GM21367 (cell line): ENCODE measurements around the gene STRIP2.
"Not testable (repeated sequence)": the region's sequence is repeated elsewhere in the genome, so short reads cannot be mapped to it uniquely, and the experiment has no call there.

ENCODE experiments used
- ATAC-seq: cut with Tn5 transposase; IDR thresholded peaks from one replicate; pipeline ENCODE4 v1.9.1; 2021; ENCODE audit not compliant: unreplicated experiment

STRIP2 gene

DNA sequence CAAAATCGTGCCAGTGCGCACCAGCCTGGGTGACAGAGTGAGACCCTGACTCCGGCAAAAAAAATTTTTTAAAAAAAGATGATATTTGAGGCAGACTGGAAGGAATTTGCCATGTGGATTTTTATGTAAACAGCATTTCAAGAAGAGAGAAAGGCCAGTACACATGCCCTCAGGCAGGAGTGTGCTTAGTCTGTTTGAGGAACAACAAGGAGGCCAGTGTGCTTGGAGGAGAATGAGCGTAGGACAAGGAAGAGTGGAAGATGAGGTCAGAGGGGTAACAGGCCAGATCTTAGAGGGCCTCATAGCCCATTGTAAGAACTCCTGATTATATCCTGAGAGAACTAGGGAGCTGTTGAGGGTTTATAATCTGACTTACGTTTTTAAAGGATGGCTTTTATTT is 17.2 kb upstream of the STRIP2 start:
- no peak for ATAC-seq

DNA sequence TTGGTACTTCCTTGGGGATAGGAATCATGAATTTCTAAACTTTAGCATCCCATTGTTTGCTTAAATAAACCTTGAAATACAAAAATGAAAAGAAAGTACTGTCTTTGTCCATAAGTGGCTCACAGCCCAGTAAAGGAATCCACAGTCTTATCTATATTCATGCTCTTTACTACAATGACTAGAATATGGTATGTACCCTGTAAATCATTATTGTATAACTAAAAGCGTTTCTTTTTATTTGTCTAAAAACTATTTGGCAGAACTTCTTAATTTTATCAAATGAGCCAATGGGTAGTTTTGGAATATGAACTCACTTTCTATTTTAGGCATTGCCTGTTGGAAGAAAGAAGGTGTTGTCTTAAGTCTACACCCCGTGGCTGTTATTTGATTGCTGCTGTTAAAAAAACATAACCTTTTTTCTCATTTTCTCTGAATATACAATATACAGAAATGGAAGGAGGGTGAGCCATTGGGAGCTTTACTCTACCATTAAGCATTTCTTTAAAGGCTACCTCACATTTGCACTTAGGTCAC is 12.4 kb upstream of the STRIP2 start:
- ATAC-seq, result no peak

GRCh38 chr7:129422727-129423126 is 11.5 kb upstream of the STRIP2 start:
- no peak for ATAC-seq

GRCh38 chr7:129423700-129424410 is 10.4 kb upstream of the STRIP2 start:
- no peak for ATAC-seq

DNA sequence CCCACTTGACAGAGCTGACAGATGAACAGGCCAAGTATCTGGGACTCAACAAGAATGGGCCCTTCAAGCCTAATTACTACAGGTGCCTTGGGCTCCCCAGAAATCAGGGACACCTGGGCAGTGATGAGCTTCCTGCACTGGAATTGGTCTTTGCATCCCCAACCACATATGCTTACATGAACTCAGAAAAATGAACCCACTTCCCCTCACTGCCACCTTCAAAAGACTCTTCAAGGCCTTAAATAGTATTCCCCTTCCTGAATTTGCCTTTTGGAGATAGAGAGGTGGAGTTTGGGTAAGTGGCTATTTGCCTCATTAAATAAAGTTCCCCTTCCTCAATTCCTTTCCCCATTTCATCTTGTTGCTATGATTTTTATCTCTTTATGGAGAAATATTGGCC is 7.8 kb upstream of the STRIP2 start:
- ATAC-seq, result no peak

- no peak for ATAC-seq
Measured at GRCh38 chr7:129427526-129428045, 6.6 kb upstream of the STRIP2 start.

GRCh38 chr7:129431911-129432643 is 2.2 kb upstream of the STRIP2 start:
- ATAC-seq, result no peak

DNA sequence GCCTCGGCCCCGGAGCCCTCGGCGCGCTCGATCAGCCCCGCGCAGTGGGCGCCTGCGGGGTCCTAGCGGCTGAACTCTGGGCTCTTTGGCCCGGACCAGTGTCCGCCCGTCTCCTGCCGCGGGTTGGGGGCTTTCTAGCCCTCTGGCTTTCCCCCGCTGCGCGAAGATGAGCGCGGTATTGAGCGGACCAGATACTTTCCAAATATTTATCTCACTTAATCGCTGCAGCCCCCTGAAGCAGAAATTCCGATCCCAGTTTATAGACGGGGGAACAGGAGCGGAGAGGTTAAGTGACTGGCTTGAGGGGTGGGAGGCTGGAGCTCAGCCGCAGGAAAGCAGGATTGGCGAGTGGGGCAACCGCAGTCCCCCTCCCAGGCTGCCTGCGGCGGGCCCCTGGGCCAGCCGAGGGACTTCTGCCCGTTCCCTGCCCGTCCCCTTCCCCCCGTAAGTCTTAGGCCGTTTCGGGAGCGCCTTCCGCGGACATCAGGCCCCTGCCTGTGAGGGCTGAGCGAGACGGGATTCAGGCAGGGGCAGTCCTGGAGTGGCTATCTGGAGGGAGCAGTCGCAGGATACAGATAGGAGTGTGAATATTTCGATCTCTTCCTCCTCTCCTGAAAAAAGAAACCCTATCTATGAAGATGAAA is 565 bp downstream of the STRIP2 start:
- ATAC-seq, result no peak

- ATAC-seq, result no peak
Measured at GRCh38 chr7:129435414-129435829, 1.2 kb downstream of the STRIP2 start.

DNA sequence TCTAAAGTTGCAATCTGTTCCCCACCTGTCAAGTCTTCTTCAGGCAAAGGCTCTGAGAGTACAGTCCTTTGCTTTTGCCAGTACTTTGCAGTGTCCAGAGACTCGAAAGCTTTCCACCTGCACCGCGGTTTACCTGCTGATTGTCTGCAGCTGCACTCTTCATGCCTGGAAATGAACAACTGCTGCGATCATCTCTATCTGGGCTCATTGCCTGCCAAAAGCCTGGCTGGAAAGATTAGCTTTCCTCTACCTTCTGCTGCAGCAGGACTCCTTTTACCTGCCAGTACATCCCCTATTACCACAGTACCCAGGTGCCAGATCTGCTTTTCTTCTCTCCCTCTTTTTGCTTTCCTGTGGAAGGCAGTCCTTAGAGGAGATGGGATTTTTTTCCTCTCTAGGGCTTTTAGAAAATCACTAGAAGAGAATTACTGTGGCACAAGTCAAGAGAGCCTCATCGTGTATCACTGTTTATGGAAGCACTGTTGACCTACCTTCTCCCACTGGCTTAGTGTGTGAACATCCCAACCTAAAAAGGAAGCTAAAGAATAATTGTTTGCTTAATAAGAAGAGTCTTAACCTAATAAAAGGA is 2.2 kb downstream of the STRIP2 start:
- ATAC-seq, result no peak

GRCh38 chr7:129437190-129437589 is 3.0 kb downstream of the STRIP2 start:
- no peak for ATAC-seq

DNA sequence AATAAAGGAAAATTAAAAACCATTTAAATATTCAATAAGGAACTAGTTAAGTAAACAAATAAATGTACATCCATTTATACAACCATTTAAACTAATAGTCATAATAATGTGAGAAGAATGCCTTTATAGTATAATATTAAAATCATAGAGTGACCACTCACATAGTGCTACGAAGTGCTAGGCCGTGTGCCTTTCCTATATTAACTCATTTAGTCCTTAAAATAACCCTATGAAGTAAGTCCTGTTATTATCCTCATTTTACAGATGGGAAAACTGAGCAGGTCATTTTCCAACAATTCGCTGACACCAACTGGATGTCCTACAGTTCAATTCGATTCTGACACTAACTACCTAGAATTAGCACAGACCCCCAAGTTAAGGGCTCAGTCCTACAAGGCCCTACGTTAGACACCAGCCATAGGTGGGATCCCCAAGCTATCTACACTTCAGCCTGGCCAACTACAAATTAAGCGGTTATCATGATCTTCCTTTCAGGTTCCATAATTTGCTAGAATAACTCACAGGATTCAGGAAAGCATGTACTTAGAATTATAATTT is 4.1 kb downstream of the STRIP2 start:
- no peak for ATAC-seq

DNA sequence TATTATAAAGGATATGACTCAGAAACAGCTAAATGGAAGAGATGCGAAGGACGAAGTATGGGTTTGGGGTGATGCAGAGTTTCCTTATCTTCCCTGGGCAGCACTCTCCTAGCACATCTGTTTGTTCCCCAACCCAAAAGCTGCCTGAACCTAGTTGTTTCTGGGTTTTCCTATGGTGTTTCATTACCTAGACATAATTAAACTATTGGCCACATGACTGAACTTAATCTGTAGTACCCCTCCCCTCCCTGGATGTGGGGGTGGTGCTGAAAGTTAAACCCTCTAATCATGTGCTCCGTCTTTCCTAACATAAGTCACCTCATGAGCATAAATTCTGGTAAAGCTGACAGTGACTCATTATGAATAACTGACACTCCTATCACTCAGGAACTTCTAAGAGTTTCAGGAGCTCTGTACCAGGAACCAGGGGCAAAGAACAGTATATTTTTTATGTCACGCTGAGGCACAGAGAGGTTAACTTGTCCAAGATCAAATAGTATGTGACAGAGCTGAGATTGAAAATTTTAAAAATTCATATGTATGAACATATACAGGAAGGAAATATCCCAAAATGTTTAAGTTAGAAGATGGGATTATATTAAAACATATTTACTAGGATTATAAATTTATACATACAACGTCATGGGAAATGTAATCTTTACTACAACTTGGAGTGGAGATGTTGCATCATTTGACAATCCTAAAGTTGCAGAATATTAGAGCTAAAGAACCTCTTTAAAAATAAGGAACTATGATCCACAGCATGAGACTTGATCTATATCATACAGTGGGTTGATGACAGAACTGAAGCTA is 4.8 kb downstream of the STRIP2 start:
- no peak for ATAC-seq

GRCh38 chr7:129439963-129440625 is 5.9 kb downstream of the STRIP2 start:
- ATAC-seq, result no peak

DNA sequence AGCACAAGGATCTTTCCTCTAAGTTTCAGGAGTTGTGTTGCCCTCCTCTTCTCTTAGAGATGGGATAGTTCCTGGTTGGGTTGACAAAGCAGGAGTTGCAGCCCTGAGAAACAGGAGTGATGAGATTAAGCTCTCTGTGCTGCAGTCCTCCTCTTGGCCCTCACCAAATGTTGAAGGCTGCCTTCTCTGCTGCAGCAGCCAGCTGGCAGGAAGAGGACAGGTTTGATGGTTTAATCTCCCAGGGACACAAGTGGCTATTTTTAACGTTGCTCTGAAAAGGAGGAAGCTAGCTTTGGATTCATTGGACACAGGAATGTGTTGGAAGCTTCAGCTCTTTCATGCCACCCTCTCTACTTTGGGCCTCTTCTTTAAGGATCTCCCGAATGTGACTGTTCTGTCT is 9.4 kb downstream of the STRIP2 start:
- ATAC-seq, result no peak

GRCh38 chr7:129444776-129445175 is 10.5 kb downstream of the STRIP2 start:
- ATAC-seq, result not testable (repeated sequence)

- ATAC-seq, result not testable (repeated sequence)
Measured at GRCh38 chr7:129446925-129447324, 12.7 kb downstream of the STRIP2 start.

DNA sequence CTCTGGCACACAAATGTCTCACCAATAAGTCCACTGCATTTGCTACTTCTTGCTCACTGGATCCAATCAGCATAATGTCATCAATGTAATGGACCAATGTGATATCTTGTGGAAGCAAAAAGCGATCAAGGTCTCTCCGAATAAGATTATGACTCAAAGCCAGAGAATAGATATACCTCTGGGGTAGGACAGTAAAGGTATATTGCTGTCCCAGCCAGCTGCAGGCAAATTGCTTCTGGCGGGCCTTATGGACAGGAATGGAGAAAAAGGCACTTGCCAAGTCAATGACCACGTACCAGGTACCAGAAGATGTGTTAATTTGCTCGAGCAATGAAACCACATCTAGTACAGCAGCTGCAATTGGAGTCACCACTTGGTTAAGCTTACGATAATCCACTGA is 13.2 kb downstream of the STRIP2 start:
- not testable (repeated sequence) for ATAC-seq

- ATAC-seq, result not testable (repeated sequence)
Measured at GRCh38 chr7:129448608-129449007, 14.4 kb downstream of the STRIP2 start.
